CD14-positive monocyte (primary cell): ENCODE results near the gene WFDC2. TPM values are rescaled to one million over a fixed set of nuclear protein-coding genes. Genes with fewer than 3 reads are reported as not detected.

Experiments used
- DNase-seq, 3 donors: peaks; one replicate each; pipeline ENCODE4 v3.0.0-alpha.2; 2011 to 2022
- H2AFZ ChIP-seq: 2 replicates; pipeline ENCODE4 v1.6.0; 2012; ENCODE audit warnings: mild to moderate bottlenecking, low read depth, low read length, inconsistent platforms; ENCODE audit not compliant: insufficient read depth, poor library complexity, severe bottlenecking
- H3K27ac ChIP-seq, 2 donors: 1 replicate in 1 of 2; 2 replicates in 1 of 2; pipeline ENCODE4 v1.5.1; 2012 to 2013; ENCODE audit warnings: low read length in 2 of 2, control low read depth in 1 of 2, inconsistent platforms in 1 of 2, low read depth in 1 of 2, mild to moderate bottlenecking in 1 of 2
- H3K27me3 ChIP-seq, 2 donors: one replicate each; pipeline versions ENCODE4 v1.6.0 to v1.6.1; 2011 to 2013; ENCODE audit warnings: low read length in 2 of 2; ENCODE audit not compliant: control insufficient read depth in 2 of 2, insufficient read depth in 2 of 2
- H3K36me3 ChIP-seq, 2 donors: replicated peaks in 1 of 2; 1 replicate in 1 of 2; 2 replicates in 1 of 2; pipeline versions ENCODE4 v1.5.1 to v1.6.1; 2012 to 2013; ENCODE audit warnings: low read length in 2 of 2, control low read depth in 1 of 2, inconsistent platforms in 1 of 2, mild to moderate bottlenecking in 1 of 2; ENCODE audit not compliant: insufficient read depth in 2 of 2, control insufficient read depth in 1 of 2
- H3K4me1 ChIP-seq, 2 donors: 1 replicate in 1 of 2; 2 replicates in 1 of 2; pipeline versions ENCODE4 v1.5.1 to v1.6.1; 2012 to 2013; ENCODE audit warnings: low read length in 2 of 2, control low read depth in 1 of 2, inconsistent platforms in 1 of 2, mild to moderate bottlenecking in 1 of 2, moderate library complexity in 1 of 2; ENCODE audit not compliant: insufficient read depth in 2 of 2, control insufficient read depth in 1 of 2
- H3K4me2 ChIP-seq: replicated peaks from 2 replicates; pipeline ENCODE3; 2012; ENCODE audit warnings: low read length, moderate library complexity, mild to moderate bottlenecking; ENCODE audit not compliant: poor library complexity, severe bottlenecking; ENCODE audit errors: extremely low read depth
- H3K4me3 ChIP-seq, 3 experiments: fragments of 200-600 bp in 1 of 3; sonication (generic) in 1 of 3; replicated peaks in 1 of 3; 1 replicate in 2 of 3; 2 replicates in 1 of 3; pipeline ENCODE4 v1.5.1; 2011 to 2013; ENCODE audit warnings: low read length in 3 of 3, mild to moderate bottlenecking in 3 of 3, control low read depth in 2 of 3, low read depth in 2 of 3, inconsistent platforms in 1 of 3, moderate library complexity in 1 of 3
- H3K79me2 ChIP-seq: 2 replicates; pipeline ENCODE4 v1.6.0; 2012; ENCODE audit warnings: mild to moderate bottlenecking, control low read depth, inconsistent platforms, low read length, moderate library complexity; ENCODE audit not compliant: insufficient read depth
- H3K9ac ChIP-seq: 2 replicates; pipeline ENCODE4 v1.6.0; 2017; ENCODE audit warnings: low read length, mild to moderate bottlenecking; ENCODE audit not compliant: insufficient read depth, poor library complexity, severe bottlenecking
- H3K9me3 ChIP-seq, 2 donors: replicated peaks in 1 of 2; 1 replicate in 1 of 2; 2 replicates in 1 of 2; pipeline versions ENCODE4 v1.5.1 to v1.6.1; 2012 to 2013; ENCODE audit warnings: low read length in 2 of 2, control low read depth in 1 of 2; ENCODE audit not compliant: control insufficient read depth in 1 of 2, insufficient read depth in 1 of 2
- H4K20me1 ChIP-seq: 2 replicates; pipeline ENCODE4 v1.6.0; 2012; ENCODE audit warnings: mild to moderate bottlenecking, low read length, control low read depth, moderate library complexity; ENCODE audit not compliant: insufficient read depth
- H3K27ac Mint-ChIP-seq, 7 donors: one replicate each; pipeline ENCODE4 v1.8.0; 2020; ENCODE audit warnings: mild to moderate bottlenecking in 7 of 7, mixed read lengths in 7 of 7, moderate library complexity in 6 of 7, inconsistent platforms in 2 of 7
- H3K27me3 Mint-ChIP-seq, 3 donors: one replicate each; pipeline ENCODE4 v1.8.0; 2021 to 2022; ENCODE audit warnings: low read depth in 3 of 3, mild to moderate bottlenecking in 3 of 3, mixed read lengths in 3 of 3, moderate library complexity in 3 of 3, inconsistent platforms in 1 of 3
- H3K36me3 Mint-ChIP-seq, 2 donors: one replicate each; pipeline ENCODE4 v1.8.0; 2020; ENCODE audit warnings: mixed read lengths in 2 of 2, inconsistent platforms in 1 of 2, mild to moderate bottlenecking in 1 of 2
- H3K4me1 Mint-ChIP-seq: one replicate; pipeline ENCODE4 v1.8.0; 2020; ENCODE audit warnings: mild to moderate bottlenecking, mixed read lengths
- H3K4me3 Mint-ChIP-seq, 2 donors: one replicate each; pipeline ENCODE4 v1.8.0; 2020; ENCODE audit warnings: mild to moderate bottlenecking in 2 of 2, mixed read lengths in 2 of 2, moderate library complexity in 1 of 2
- H3K9me3 Mint-ChIP-seq, 7 donors: one replicate each; pipeline ENCODE4 v1.8.0; 2020 to 2022; ENCODE audit warnings: mixed read lengths in 7 of 7, mild to moderate bottlenecking in 6 of 7, moderate library complexity in 6 of 7, inconsistent platforms in 2 of 7
- CTCF ChIP-seq: fragments of 200-600 bp; IDR thresholded peaks from one replicate; pipeline ENCODE4 v1.8.0; 2022; ENCODE audit warnings: antibody characterized with exemption, mild to moderate bottlenecking
- WGBS: methylation state at CpG from one replicate; pipeline ENCODE4 v1.1.5; 2013; ENCODE audit warnings: missing lambda C conversion rate; ENCODE audit not compliant: insufficient coverage; 5-methylcytosine and 5-hydroxymethylcytosine counted together
- intact Hi-C, 2 donors: fragments of 100-400 bp; cut with micrococcal nuclease; formaldehyde crosslinking; loops; one replicate each; pipeline versions ENCODE4 v1.15.0 to v1.15.1; 2023
- polyA plus RNA-seq, 3 donors: library from polyadenylated mRNA; depleted of rRNA in 1 of 3; unstranded in 2 of 3; stranded (reverse) in 1 of 3; fragments of 300-500 nt in 2 of 3; fragments of >200 nt in 1 of 3; fragmentation: Illumina TruSeq in 2 of 3; gene quantifications; 1 replicate in 2 of 3; 2 replicates in 1 of 3; pipeline ENCODE4 v1.2.3, GENCODE V29; 2012 to 2021

The WFDC2 gene
- polyA plus RNA-seq, 3 donors, result not detected

- no peak overlapping the region for H3K9ac ChIP-seq
- WGBS, result no CpG with 5 or more reads among the region's 2 CpGs
- no peaks in the 10 kb centered on the region for H3K9me3 Mint-ChIP-seq
- no peaks in the 10 kb centered on the region for H3K4me1 ChIP-seq
- H3K27ac ChIP-seq, result no peak overlapping the region
- H3K9me3 ChIP-seq, result no peaks in the 10 kb centered on the region
- no peaks in the 10 kb centered on the region for H3K4me1 Mint-ChIP-seq
- H4K20me1 ChIP-seq, result no peaks in the 10 kb centered on the region
- H2AFZ ChIP-seq, result no peak overlapping the region
- intact Hi-C loops, result no loop called here
- peak overlapping the region in 1 of 7 donors; percentile 21 for H3K27ac Mint-ChIP-seq
- H3K36me3 ChIP-seq, result peaks cover 78 to 91% of the 10 kb centered on the region in 2 donors
- DNase-seq, result no peak
- H3K27me3 Mint-ChIP-seq, result peaks cover 0 to 2% (median 0%) of the 10 kb centered on the region in 3 donors
- H3K4me2 ChIP-seq, result no peak overlapping the region
- H3K4me3 ChIP-seq, result no peak overlapping the region
- TF ChIP-seq CTCF, result no peak
- H3K36me3 Mint-ChIP-seq, result peaks cover 85 to 89% of the 10 kb centered on the region in 2 donors
- no peak overlapping the region for H3K4me3 Mint-ChIP-seq
- no peaks in the 10 kb centered on the region for H3K27me3 ChIP-seq
- H3K79me2 ChIP-seq, result peaks cover 3% of the 10 kb centered on the region
Measured at GRCh38 chr20:45423700-45424099, 45.9 kb upstream of the WFDC2 start.

- Histone ChIP-seq H3K27ac (no peak overlapping the region), H3K4me1 (no peaks in the 10 kb centered on the region), H2AFZ (no peak overlapping the region), H4K20me1 (no peaks in the 10 kb centered on the region), H3K36me3 (peaks cover 60 to 80% of the 10 kb centered on the region in 2 donors), H3K4me3 (no peak overlapping the region), H3K9me3 (no peaks in the 10 kb centered on the region), H3K27me3 (no peaks in the 10 kb centered on the region), H3K4me2 (no peak overlapping the region), H3K9ac (no peak overlapping the region), H3K79me2 (no peaks in the 10 kb centered on the region)
- H3K27me3 Mint-ChIP-seq, result peaks cover 0 to 2% (median 0%) of the 10 kb centered on the region in 3 donors
- intact Hi-C loops, result no loop called here
- no peaks in the 10 kb centered on the region for H3K4me1 Mint-ChIP-seq
- TF ChIP-seq CTCF, result no peak
- H3K4me3 Mint-ChIP-seq, result no peak overlapping the region
- peaks cover 67 to 71% of the 10 kb centered on the region in 2 donors for H3K36me3 Mint-ChIP-seq
- peak overlapping the region in 1 of 7 donors; percentile 68 for H3K27ac Mint-ChIP-seq
- no peaks in the 10 kb centered on the region for H3K9me3 Mint-ChIP-seq
- 97% methylated on average over 11 of the region's 17 CpGs for WGBS
- no peak for DNase-seq
Measured at GRCh38 chr20:45425561-45425960, 44.0 kb upstream of the WFDC2 start.
